Testis (tissue), 3 donors: ENCODE results near the gene SH3PXD2B. TPM values are rescaled to one million over a fixed set of nuclear protein-coding genes. Genes with fewer than 3 reads are reported as not detected.
A peak's percentile ranks its signal among the peaks of the same experiment; 100 is the strongest.

ENCODE experiments used
- DNase-seq: peaks from one replicate; pipeline ENCODE4 v3.0.0-alpha.2; 2019
- H3K27ac ChIP-seq, 2 donors: fragments of 200-600 bp; sonication (generic); one replicate each; pipeline ENCODE4 v1.5.1; 2019
- H3K27me3 ChIP-seq: fragments of 200-600 bp; sonication (generic); one replicate; pipeline ENCODE4 v1.5.1; 2019
- H3K36me3 ChIP-seq: fragments of 200-600 bp; sonication (generic); one replicate; pipeline ENCODE4 v1.5.1; 2017; ENCODE audit warnings: low read depth; ENCODE audit errors: missing control alignments
- H3K4me1 ChIP-seq: fragments of 200-600 bp; sonication (generic); one replicate; pipeline ENCODE4 v1.5.1; 2019
- H3K4me3 ChIP-seq, 2 donors: fragments of 200-600 bp; sonication (generic); one replicate each; pipeline ENCODE4 v1.5.1; 2017 to 2019
- H3K9me3 ChIP-seq: fragments of 200-600 bp; sonication (generic); one replicate; pipeline ENCODE4 v1.5.1; 2017
- CTCF ChIP-seq, 3 experiments: fragments of 450-650 bp in 2 of 3; fragments of 200-600 bp in 1 of 3; sonication (generic) in 1 of 3; IDR thresholded peaks; one replicate each; pipeline ENCODE4 v1.5.1; 2016 to 2019; ENCODE audit warnings: antibody characterized with exemption in 3 of 3, mild to moderate bottlenecking in 2 of 3, moderate library complexity in 1 of 3
- POLR2A ChIP-seq: fragments of 450-650 bp; IDR thresholded peaks from one replicate; pipeline ENCODE4 v1.6.1; 2017; ENCODE audit warnings: antibody characterized with exemption, mild to moderate bottlenecking, moderate library complexity
- WGBS, 2 donors: methylation state at CpG; one replicate each; pipeline ENCODE4 v1.1.5; 2018; 5-methylcytosine and 5-hydroxymethylcytosine counted together
- intact Hi-C: fragments of 100-400 bp; cut with DNase I; formaldehyde crosslinking; loops from one replicate; pipeline ENCODE4 v1.15.1; 2023; ENCODE audit warnings: low total_unique reads
- polyA plus RNA-seq: library from polyadenylated mRNA; stranded (reverse); fragments of 350-450 nt; fragmentation: Illumina TruSeq; extraction: RNeasy Lipid Tissue Mini Kit (QIAGEN cat#74804); gene quantifications from one replicate; pipeline ENCODE4 v1.2.3, GENCODE V29; 2014; ENCODE audit warnings: low read depth, low replicate concordance; ENCODE audit not compliant: insufficient read depth
- total RNA-seq, 2 donors: library from RNA; depleted of rRNA; stranded (reverse); fragments of >200 nt; gene quantifications; one replicate each; pipeline ENCODE4 v1.2.3, GENCODE V29; 2016

SH3PXD2B gene
- total and polyA plus RNA-seq, 3 donors from 2014 or later: 18.3 to 29.4 (median 20.2) TPM

- Histone ChIP-seq H3K4me3 (no peak overlapping the region), H3K27me3 (no peaks in the 10 kb centered on the region), H3K36me3 (no peaks in the 10 kb centered on the region), H3K4me1 (peaks cover 39% of the 10 kb centered on the region), H3K9me3 (no peaks in the 10 kb centered on the region), H3K27ac (peak overlapping the region; percentile 48 to 87)
- TF ChIP-seq CTCF (IDR thresholded peaks at IDR 0.05) (no peak), POLR2A (no peak)
- intact Hi-C loops: no loop called here
- 34 to 51% methylated on average over 3 of the region's 3 CpGs for WGBS, 2 donors
- DNase-seq: no peak
Observed at GRCh38 chr5:172407241-172407691, 47.1 kb downstream of the SH3PXD2B start.

- peaks cover 31% of the 10 kb centered on the region for H3K4me1 ChIP-seq
- WGBS, 2 donors: 70 to 75% methylated on average over 8 to 9 of the region's 9 CpGs
- no peaks in the 10 kb centered on the region for H3K27me3 ChIP-seq
- no peaks in the 10 kb centered on the region for H3K36me3 ChIP-seq
- no peak overlapping the region for H3K4me3 ChIP-seq
- H3K27ac ChIP-seq: peak overlapping the region; percentile 2 to 87
- TF ChIP-seq POLR2A: no peak
- no peak for TF ChIP-seq CTCF (IDR thresholded peaks at IDR 0.05)
- intact Hi-C loops: no loop called here
- no peak for DNase-seq
- no peaks in the 10 kb centered on the region for H3K9me3 ChIP-seq
Observed at GRCh38 chr5:172405226-172406107, 48.9 kb downstream of the SH3PXD2B start.

DNA sequence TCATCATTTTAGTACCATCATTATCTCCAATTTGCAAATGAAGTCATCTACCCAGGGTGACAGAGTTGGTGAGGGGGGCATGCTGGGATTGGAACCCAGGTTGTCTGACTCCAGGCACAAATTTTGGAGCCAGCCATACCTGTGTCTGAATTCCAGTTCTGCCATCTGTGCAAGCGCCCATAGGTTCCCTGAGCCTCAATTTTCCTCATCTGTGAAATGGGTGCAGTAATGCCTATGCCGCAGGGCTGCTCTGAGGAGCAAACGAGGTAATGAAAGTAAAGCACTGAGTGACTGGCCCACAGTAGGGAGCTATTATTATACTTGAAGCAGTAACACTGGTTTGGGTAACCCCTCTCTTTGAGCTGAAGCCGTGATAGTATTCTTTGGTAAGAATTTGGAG lies 49.6 kb downstream of the SH3PXD2B start:
- intact Hi-C loops: no loop called here
- DNase-seq: no peak
- H3K4me3 ChIP-seq: no peak overlapping the region
- H3K27ac ChIP-seq: peak overlapping the region; percentile 87 to 91
- no peaks in the 10 kb centered on the region for H3K36me3 ChIP-seq
- no peaks in the 10 kb centered on the region for H3K27me3 ChIP-seq
- H3K4me1 ChIP-seq: peaks cover 38% of the 10 kb centered on the region
- 95 to 98% methylated on average over 4 of the region's 4 CpGs for WGBS, 2 donors
- no peak for TF ChIP-seq CTCF (IDR thresholded peaks at IDR 0.05)
- no peak for TF ChIP-seq POLR2A
- no peaks in the 10 kb centered on the region for H3K9me3 ChIP-seq

GRCh38 chr5:172403817-172404216 lies 50.5 kb downstream of the SH3PXD2B start:
- Histone ChIP-seq H3K27me3 (no peaks in the 10 kb centered on the region), H3K4me1 (peaks cover 45% of the 10 kb centered on the region), H3K9me3 (no peaks in the 10 kb centered on the region), H3K27ac (peak overlapping the region; percentile 87 to 91), H3K4me3 (no peak overlapping the region), H3K36me3 (no peaks in the 10 kb centered on the region)
- TF ChIP-seq POLR2A: no peak
- no peak for TF ChIP-seq CTCF (IDR thresholded peaks at IDR 0.05)
- peak; percentile 49 for DNase-seq
- intact Hi-C loops: no loop called here
- WGBS, 2 donors: 45 to 71% methylated on average over 7 of the region's 7 CpGs
